IMR-90 (cell line): ENCODE results near the gene KLK5. TPM values are rescaled to one million over a fixed set of nuclear protein-coding genes. Genes with fewer than 3 reads are reported as not detected.
A peak's percentile ranks its signal among the peaks of the same experiment; 100 is the strongest.

Experiments
- ATAC-seq: fragments of 200-7000 bp; cut with Tn5 transposase; 2 replicates; pipeline ENCODE4 v1.9.1; 2020; ENCODE audit warnings: low read depth, mild to moderate bottlenecking, moderate library complexity
- BruUV-seq: library from RNA; stranded (reverse); fragments of 400-500 nt; replicated peaks from 2 replicates; lab custom pipeline; 2021; lab: Mats Ljungman, UMichigan
- CTCF ChIA-PET: fragments of 300-600 bp; formaldehyde crosslinking; extraction: SDS; loops from one replicate; lab custom pipeline; 2021; ENCODE audit warnings: antibody characterized with exemption; lab: Yijun Ruan, JAX
- POLR2A ChIA-PET: fragments of 300-600 bp; sonication (Branson Sonifier 250); formaldehyde crosslinking; loops from one replicate; lab custom pipeline; 2022; ENCODE audit warnings: antibody characterized with exemption; ENCODE audit not compliant: unreplicated experiment; lab: Charles Lee
- DNase-seq: peaks from one replicate; pipeline ENCODE4 v3.0.0; 2013
- H2AFZ ChIP-seq: replicated peaks from 2 replicates; pipeline ENCODE3; 2013; ENCODE audit warnings: low read length, mild to moderate bottlenecking; ENCODE audit not compliant: poor library complexity
- H2AK5ac ChIP-seq: 2 replicates; pipeline ENCODE4 v1.6.1; 2013; ENCODE audit warnings: low read depth, low read length, inconsistent platforms
- H2AK9ac ChIP-seq: replicated peaks from 2 replicates; pipeline ENCODE3; 2013; ENCODE audit warnings: mild to moderate bottlenecking, low read depth, low read length, moderate library complexity; ENCODE audit not compliant: poor library complexity
- H2BK120ac ChIP-seq: 2 replicates; pipeline ENCODE4 v1.6.1; 2013; ENCODE audit warnings: low read depth, low read length, inconsistent platforms
- H2BK15ac ChIP-seq: 3 replicates; pipeline ENCODE4 v1.6.1; 2013; ENCODE audit warnings: low read depth, low read length, inconsistent platforms
- H2BK20ac ChIP-seq: 2 replicates; pipeline ENCODE4 v1.6.1; 2013; ENCODE audit warnings: low read depth, mild to moderate bottlenecking, inconsistent platforms, low read length, moderate library complexity
- H2BK5ac ChIP-seq: 2 replicates; pipeline ENCODE4 v1.6.1; 2013; ENCODE audit warnings: mild to moderate bottlenecking, low read depth, low read length, inconsistent platforms; ENCODE audit not compliant: poor library complexity, severe bottlenecking
- H3K14ac ChIP-seq: replicated peaks from 2 replicates; pipeline ENCODE4 v1.6.1; 2013; ENCODE audit warnings: low read depth, low read length, inconsistent platforms
- H3K18ac ChIP-seq: 2 replicates; pipeline ENCODE4 v1.6.1; 2013; ENCODE audit warnings: low read depth, low read length, control low read depth
- H3K23ac ChIP-seq: 2 replicates; pipeline ENCODE4 v1.6.1; 2013; ENCODE audit warnings: low read depth, low read length, inconsistent platforms
- H3K27ac ChIP-seq: 2 replicates; pipeline ENCODE4 v1.5.1; 2013; ENCODE audit warnings: mild to moderate bottlenecking, control low read depth, low read length; ENCODE audit not compliant: insufficient read depth
- H3K27me3 ChIP-seq: 2 replicates; pipeline ENCODE4 v1.6.1; 2013; ENCODE audit warnings: low read length; ENCODE audit not compliant: control insufficient read depth, insufficient read depth
- H3K36me3 ChIP-seq: 2 replicates; pipeline ENCODE4 v1.6.1; 2013; ENCODE audit warnings: low read length, mixed read lengths; ENCODE audit not compliant: control insufficient read depth, insufficient read depth
- H3K4ac ChIP-seq: 2 replicates; pipeline ENCODE4 v1.6.1; 2013; ENCODE audit warnings: low read depth, low read length, inconsistent platforms
- H3K4me1 ChIP-seq: 2 replicates; pipeline ENCODE4 v1.6.1; 2013; ENCODE audit warnings: low read length, mixed read lengths; ENCODE audit not compliant: control insufficient read depth, insufficient read depth
- H3K4me2 ChIP-seq: 2 replicates; pipeline ENCODE4 v1.6.1; 2013; ENCODE audit warnings: low read depth, mild to moderate bottlenecking, control low read depth, low read length, moderate library complexity
- H3K4me3 ChIP-seq: 2 replicates; pipeline ENCODE4 v1.5.1; 2013; ENCODE audit warnings: low read depth, mild to moderate bottlenecking, control low read depth, low read length, moderate library complexity; ENCODE audit not compliant: insufficient read depth
- H3K56ac ChIP-seq: 2 replicates; pipeline ENCODE4 v1.6.1; 2013; ENCODE audit warnings: low read length, inconsistent platforms; ENCODE audit not compliant: insufficient read depth; ENCODE audit errors: extremely low read depth
- H3K79me1 ChIP-seq, 2 experiments: 2 replicates each; pipeline ENCODE4 v1.6.1; 2013; ENCODE audit warnings: low read length in 2 of 2, inconsistent platforms in 1 of 2, low read depth in 1 of 2
- H3K9ac ChIP-seq: 2 replicates; pipeline ENCODE4 v1.6.1; 2013; ENCODE audit warnings: low read depth, low read length, control low read depth
- H3K9me1 ChIP-seq: 2 replicates; pipeline ENCODE4 v1.6.1; 2013; ENCODE audit warnings: low read length, inconsistent platforms; ENCODE audit not compliant: insufficient read depth
- H3K9me3 ChIP-seq: 2 replicates; pipeline ENCODE4 v1.6.1; 2013; ENCODE audit warnings: low read length; ENCODE audit not compliant: control insufficient read depth, insufficient read depth
- H4K20me1 ChIP-seq: 2 replicates; pipeline ENCODE4 v1.6.1; 2013; ENCODE audit warnings: low read length, inconsistent platforms; ENCODE audit not compliant: insufficient read depth
- H4K5ac ChIP-seq: 2 replicates; pipeline ENCODE4 v1.6.1; 2013; ENCODE audit warnings: mild to moderate bottlenecking, low read depth, low read length, control low read depth
- H4K8ac ChIP-seq, 2 experiments: 2 replicates each; pipeline ENCODE4 v1.6.1; 2013; ENCODE audit warnings: low read depth in 2 of 2, low read length in 2 of 2, control low read depth in 1 of 2, inconsistent platforms in 1 of 2
- H4K91ac ChIP-seq: 2 replicates; pipeline ENCODE4 v1.6.1; 2013; ENCODE audit warnings: low read depth, low read length, inconsistent platforms; ENCODE audit not compliant: insufficient read depth
- BHLHE40 ChIP-seq: fragments of 150-350 bp; IDR thresholded peaks from 2 replicates; pipeline ENCODE4 v1.6.1; 2016; ENCODE audit warnings: mild to moderate bottlenecking, low read depth, low read length
- CHD1 ChIP-seq: IDR thresholded peaks from 2 replicates; pipeline ENCODE4 v1.6.1; 2012; ENCODE audit warnings: low read depth, low read length, improper control_type of control experiment
- FOS ChIP-seq: fragments of 150-350 bp; IDR thresholded peaks from 2 replicates; pipeline ENCODE4 v1.6.1; 2016; ENCODE audit warnings: low read depth, low read length
- MAFK ChIP-seq: IDR thresholded peaks from 2 replicates; pipeline ENCODE4 v1.6.1; 2012; ENCODE audit warnings: low read depth, low read length, improper control_type of control experiment
- MAZ ChIP-seq: IDR thresholded peaks from 2 replicates; pipeline ENCODE4 v1.6.1; 2012; ENCODE audit warnings: low read depth, mild to moderate bottlenecking, low read length, improper control_type of control experiment, moderate library complexity, borderline replicate concordance
- MXI1 ChIP-seq: IDR thresholded peaks from 2 replicates; pipeline ENCODE4 v1.6.1; 2012; ENCODE audit warnings: low read depth, mild to moderate bottlenecking, low read length, moderate library complexity, borderline replicate concordance
- NFE2L2 ChIP-seq: fragments of 150-350 bp; IDR thresholded peaks from 2 replicates; pipeline ENCODE4 v1.6.1; 2016; ENCODE audit warnings: low read depth, mild to moderate bottlenecking, low read length
- POLR2A ChIP-seq: IDR thresholded peaks from 2 replicates; pipeline ENCODE4 v1.6.1; 2012; ENCODE audit warnings: mild to moderate bottlenecking, low read depth, low read length
- RCOR1 ChIP-seq: IDR thresholded peaks from 2 replicates; pipeline ENCODE4 v1.6.1; 2012; ENCODE audit warnings: mild to moderate bottlenecking, low read length, improper control_type of control experiment; ENCODE audit not compliant: insufficient replicate concordance
- RFX5 ChIP-seq: IDR thresholded peaks from 2 replicates; pipeline ENCODE4 v1.8.0; 2012; ENCODE audit warnings: low read depth, mild to moderate bottlenecking, low read length, moderate library complexity
- WGBS, 2 experiments: methylation state at CpG; one replicate each; pipeline versions ENCODE4 v1.1.5 to v1.1.7; 2013; ENCODE audit warnings: missing lambda C conversion rate in 2 of 2; ENCODE audit not compliant: insufficient read length in 1 of 2; ENCODE audit errors: extremely low coverage in 2 of 2; 5-methylcytosine and 5-hydroxymethylcytosine counted together
- dilution Hi-C: fragments of 300-500 bp; cut with HindIII; formaldehyde crosslinking; loops from one replicate; pipeline ENCODE4 v1.14.3; 2018; ENCODE audit warnings: low sequenced_read_pairs; ENCODE audit not compliant: unreplicated experiment
- in situ Hi-C: fragments of 300-500 bp; cut with MboI; formaldehyde crosslinking; loops from 3 replicates; pipeline ENCODE4 v1.14.3; 2019; ENCODE audit warnings: low sequenced_read_pairs, inconsistent platforms, mixed read lengths
- intact Hi-C: fragments of 100-400 bp; cut with micrococcal nuclease; formaldehyde crosslinking; loops from 2 replicates; pipeline ENCODE4 v1.10.0; 2022
- polyA plus RNA-seq, 3 experiments: library from polyadenylated mRNA; depleted of rRNA; stranded (reverse); fragments of >200 nt; gene quantifications; 2 replicates each; pipeline ENCODE4 v1.2.3, GENCODE V29; 2012; ENCODE audit warnings: low replicate concordance in 1 of 3
- total RNA-seq: library from RNA; depleted of rRNA; stranded (reverse); fragments of >200 nt; gene quantifications from 2 replicates; pipeline ENCODE4 v1.2.3, GENCODE V29; 2012
- TF ChIP-seq, protein P1 (sequence below): conservative IDR thresholded peaks from 2 replicates; pipeline ENCODE4 v1.5.1; 2012; ENCODE audit warnings: mild to moderate bottlenecking, low read depth, low read length, improper control_type of control experiment
- TF ChIP-seq, protein P2 (sequence below): fragments of 150-350 bp; IDR thresholded peaks from 2 replicates; pipeline ENCODE4 v1.6.1; 2017; ENCODE audit warnings: mild to moderate bottlenecking, antibody characterized with exemption, low read length, low read depth

Gene KLK5
- total and polyA plus RNA-seq, 2 of the 4 experiments (the other 2 are of a cell fraction) = not detected

DNA sequence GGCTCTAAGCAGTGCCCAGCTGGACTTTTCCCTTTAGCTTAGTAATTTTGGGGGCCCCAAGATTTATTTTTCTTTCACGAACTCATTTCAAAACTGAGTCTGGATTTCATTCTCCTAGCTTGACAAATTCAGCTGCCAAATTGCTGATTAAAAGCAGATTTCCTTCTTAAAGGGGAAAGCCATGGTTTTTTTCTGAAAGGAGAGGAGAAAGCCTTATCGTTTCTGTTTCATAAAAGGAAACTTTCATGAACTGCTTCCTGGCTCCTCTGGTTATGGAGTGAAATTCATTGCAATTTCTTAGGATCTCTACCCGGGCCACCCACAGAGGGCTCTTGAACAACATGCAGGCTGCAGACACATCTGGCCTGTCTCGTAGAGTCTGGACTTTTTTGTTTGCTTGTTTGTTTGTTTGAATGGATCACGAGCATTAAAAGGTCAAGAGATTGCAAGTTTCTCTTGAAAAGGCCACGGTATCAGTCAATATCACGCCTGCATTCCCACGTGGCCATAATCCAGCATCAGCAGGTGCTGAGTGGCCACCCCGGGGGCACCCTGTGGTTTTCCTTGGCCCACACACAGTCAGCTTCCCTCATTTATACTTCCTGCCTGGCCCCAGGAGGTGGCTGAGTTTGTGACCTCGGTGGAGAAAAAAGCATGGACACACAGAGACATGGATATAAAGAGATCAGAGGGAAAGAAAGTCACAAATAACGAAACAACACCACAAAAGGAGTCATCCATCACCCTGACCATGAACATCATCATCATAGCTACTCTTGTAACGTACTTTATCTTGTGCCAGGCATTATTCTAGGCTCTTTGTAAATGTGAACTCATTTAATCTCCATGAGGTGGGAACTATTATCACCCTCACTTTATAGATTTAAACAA is 31.2 kb downstream of the KLK5 start:
- H3K56ac ChIP-seq = no peak overlapping the region
- H3K4me1 ChIP-seq = no peaks in the 10 kb centered on the region
- peak overlapping the region; percentile 58 for H2AK9ac ChIP-seq
- CTCF ChIA-PET = interaction anchor here (0.6 to 1.6 kb wide), 9 partner anchors 9 to 553 kb away, joined by 3 to 8 read pairs (median 3); partner anchors contain the start of gene KLK4
- no peak overlapping the region for H3K4me3 ChIP-seq
- no peak overlapping the region for H3K27ac ChIP-seq
- no peaks in the 10 kb centered on the region; the same call in 1 of the 2 replicates for H3K27me3 ChIP-seq
- ATAC-seq (no peak), DNase-seq (no peak)
- dilution Hi-C loops = no loop called here
- H3K18ac ChIP-seq = no peak overlapping the region
- H3K23ac ChIP-seq = no peak overlapping the region
- H2BK15ac ChIP-seq = no peak overlapping the region
- H3K4me2 ChIP-seq = no peak overlapping the region
- no peaks in the 10 kb centered on the region for H4K20me1 ChIP-seq
- TF ChIP-seq MAZ (no peak), FOS (no peak), NFE2L2 (no peak), BHLHE40 (no peak), CHD1 (no peak), RCOR1 (no peak), RFX5 (no peak), MAFK (no peak), POLR2A (no peak), MXI1 (no peak)
- TF ChIP-seq, protein P1, sequence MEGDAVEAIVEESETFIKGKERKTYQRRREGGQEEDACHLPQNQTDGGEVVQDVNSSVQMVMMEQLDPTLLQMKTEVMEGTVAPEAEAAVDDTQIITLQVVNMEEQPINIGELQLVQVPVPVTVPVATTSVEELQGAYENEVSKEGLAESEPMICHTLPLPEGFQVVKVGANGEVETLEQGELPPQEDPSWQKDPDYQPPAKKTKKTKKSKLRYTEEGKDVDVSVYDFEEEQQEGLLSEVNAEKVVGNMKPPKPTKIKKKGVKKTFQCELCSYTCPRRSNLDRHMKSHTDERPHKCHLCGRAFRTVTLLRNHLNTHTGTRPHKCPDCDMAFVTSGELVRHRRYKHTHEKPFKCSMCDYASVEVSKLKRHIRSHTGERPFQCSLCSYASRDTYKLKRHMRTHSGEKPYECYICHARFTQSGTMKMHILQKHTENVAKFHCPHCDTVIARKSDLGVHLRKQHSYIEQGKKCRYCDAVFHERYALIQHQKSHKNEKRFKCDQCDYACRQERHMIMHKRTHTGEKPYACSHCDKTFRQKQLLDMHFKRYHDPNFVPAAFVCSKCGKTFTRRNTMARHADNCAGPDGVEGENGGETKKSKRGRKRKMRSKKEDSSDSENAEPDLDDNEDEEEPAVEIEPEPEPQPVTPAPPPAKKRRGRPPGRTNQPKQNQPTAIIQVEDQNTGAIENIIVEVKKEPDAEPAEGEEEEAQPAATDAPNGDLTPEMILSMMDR = no peak
- TF ChIP-seq, protein P2, sequence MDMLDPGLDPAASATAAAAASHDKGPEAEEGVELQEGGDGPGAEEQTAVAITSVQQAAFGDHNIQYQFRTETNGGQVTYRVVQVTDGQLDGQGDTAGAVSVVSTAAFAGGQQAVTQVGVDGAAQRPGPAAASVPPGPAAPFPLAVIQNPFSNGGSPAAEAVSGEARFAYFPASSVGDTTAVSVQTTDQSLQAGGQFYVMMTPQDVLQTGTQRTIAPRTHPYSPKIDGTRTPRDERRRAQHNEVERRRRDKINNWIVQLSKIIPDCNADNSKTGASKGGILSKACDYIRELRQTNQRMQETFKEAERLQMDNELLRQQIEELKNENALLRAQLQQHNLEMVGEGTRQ = no peak
- H4K91ac ChIP-seq = no peak overlapping the region
- POLR2A ChIA-PET = no interaction called here
- no peak overlapping the region for H3K9ac ChIP-seq
- H3K14ac ChIP-seq = no peak overlapping the region
- no peak overlapping the region for H4K5ac ChIP-seq
- no peaks in the 10 kb centered on the region for H3K9me1 ChIP-seq
- no peaks in the 10 kb centered on the region for H3K36me3 ChIP-seq
- no peaks in the 10 kb centered on the region for H3K79me1 ChIP-seq
- no TSS peak for BruUV-seq
- WGBS, 2 experiments = 0% methylated on average over 1 of the region's 12 CpGs; no CpG with 5 or more reads in 1 of the 2 experiments
- no peak overlapping the region for H2AK5ac ChIP-seq
- H4K8ac ChIP-seq = no peak overlapping the region
- H3K9me3 ChIP-seq = no peaks in the 10 kb centered on the region
- H2BK5ac ChIP-seq = no peak overlapping the region
- H3K4ac ChIP-seq = no peak overlapping the region
- no peak overlapping the region for H2BK20ac ChIP-seq
- no peak overlapping the region for H2BK120ac ChIP-seq
- peak overlapping the region; percentile 39 for H2AFZ ChIP-seq
- intact Hi-C loops = loop anchor here (1.0 to 10.0 kb wide), 6 partner anchors 15 to 564 kb away; partner anchors contain the start of gene CLEC11A
- in situ Hi-C loops = loop anchor here (10.0 kb wide), 1 partner anchor 557 kb away; the partner anchor contains the start of gene NAPSA
